GM12892 (cell line): ENCODE results near the gene NELL1.

Experiments
- POLR2AphosphoS5 ChIP-seq: IDR thresholded peaks from 2 replicates; pipeline ENCODE4 v1.6.1; 2011; ENCODE audit warnings: low read depth, low read length, control low read depth
- TAF1 ChIP-seq: IDR thresholded peaks from 2 replicates; pipeline ENCODE4 v1.6.1; 2011; ENCODE audit warnings: low read depth, mild to moderate bottlenecking, control low read depth, low read length, borderline replicate concordance

DNA sequence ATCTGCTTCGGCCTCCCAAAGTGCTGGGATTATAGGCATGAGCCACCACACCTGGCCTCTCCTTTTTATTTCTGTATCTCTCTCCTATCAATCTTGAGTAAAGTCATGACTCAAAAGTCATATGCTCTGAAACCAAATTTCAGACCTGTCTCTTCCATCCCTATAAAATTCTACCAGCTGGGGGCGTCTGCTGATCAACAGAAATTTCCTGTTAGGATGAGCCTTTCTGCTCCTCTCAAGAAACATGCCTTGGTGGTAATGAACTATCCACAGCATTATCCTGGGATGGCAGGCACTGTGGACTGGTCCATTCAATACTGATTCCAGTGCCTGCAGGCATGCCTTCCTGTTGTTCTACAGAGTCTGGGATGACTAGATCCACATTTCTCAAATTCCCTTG, 472.6 kb downstream of the NELL1 start:
- no peak for TF ChIP-seq POLR2AphosphoS5
- TF ChIP-seq TAF1 = no peak
